SIG-M5 (cell line): ENCODE measurements around the gene MRPL46.
"Not testable (repeated sequence)": the region's sequence is repeated elsewhere in the genome, so short reads cannot be mapped to it uniquely, and the experiment has no call there.

Experiments
- DNase-seq: peaks from one replicate; lab custom pipeline; 2025; lab: John Stamatoyannopoulos, UW

Gene MRPL46

GRCh38 chr15:88441076-88441730 lies 26.0 kb downstream of the MRPL46 start:
- no peak for DNase-seq

- DNase-seq, result no peak
These were observed 27.2 kb downstream of the MRPL46 start for GRCh38 chr15:88440021-88440420.

- DNase-seq, result no peak
These were observed 29.0 kb downstream of the MRPL46 start for GRCh38 chr15:88438181-88438580.

GRCh38 chr15:88434106-88434505 lies 33.1 kb downstream of the MRPL46 start:
- not testable (repeated sequence) for DNase-seq

GRCh38 chr15:88433046-88433685 lies 34.0 kb downstream of the MRPL46 start:
- no peak for DNase-seq

- no peak for DNase-seq
These were observed 35.7 kb downstream of the MRPL46 start for GRCh38 chr15:88431441-88431840.

- DNase-seq, result no peak
These were observed 37.1 kb downstream of the MRPL46 start for GRCh38 chr15:88430051-88430450.

- no peak for DNase-seq
These were observed 38.2 kb downstream of the MRPL46 start for GRCh38 chr15:88428805-88429605.

- DNase-seq, result no peak
These were observed 39.1 kb downstream of the MRPL46 start for GRCh38 chr15:88428053-88428452.

- DNase-seq, result no peak
These were observed 40.9 kb downstream of the MRPL46 start for GRCh38 chr15:88426304-88426703.

- no peak for DNase-seq
These were observed 43.9 kb downstream of the MRPL46 start for GRCh38 chr15:88423331-88423730.

GRCh38 chr15:88419830-88420229 lies 47.4 kb downstream of the MRPL46 start:
- DNase-seq, result no peak
